ENCODE measurements around the gene INPP5J. TPM values are rescaled to one million over a fixed set of nuclear protein-coding genes. Genes with fewer than 3 reads are reported as not detected.
"Not testable (repeated sequence)": the region's sequence is repeated elsewhere in the genome, so short reads cannot be mapped to it uniquely, and the experiment has no call there.

INPP5J gene
- total and polyA plus RNA-seq, 7 donors, result 1.1 to 15.3 (median 2.2) TPM

GRCh38 chr22:31106731-31107177, 16.0 kb upstream of the INPP5J start:
- Histone ChIP-seq H3K27me3 (no peaks in the 10 kb centered on the region), H3K4me1 (peaks cover 0 to 53% (median 44%) of the 10 kb centered on the region in 4 donors), H3K27ac (peak overlapping the region; percentile 96 to 100 (median 99)), H3K9me3 (no peaks in the 10 kb centered on the region), H3K4me3 (peak overlapping the region; percentile 73 to 98 (median 92)), H3K36me3 (peaks cover 7 to 30% (median 11%) of the 10 kb centered on the region in 4 donors)
- 58 to 60% methylated on average over 14 of the region's 14 CpGs for WGBS, 2 donors
- peak; percentile 82 for DNase-seq
- intact Hi-C loops (cut with DNase I), result loop anchor here (1.0 to 5.0 kb wide), 2 partner anchors 42 to 181 kb away; no protein-coding TSS in a partner anchor
- TF ChIP-seq POLR2A (IDR thresholded peaks at IDR 0.05), result no peak
- TF ChIP-seq EP300 (IDR thresholded peaks at IDR 0.05), result peak in 1 of 4 donors; percentile 44
- peak in 1 of 4 donors; percentile 3 for TF ChIP-seq POLR2AphosphoS5 (IDR thresholded peaks at IDR 0.05)
- TF ChIP-seq, protein P1, sequence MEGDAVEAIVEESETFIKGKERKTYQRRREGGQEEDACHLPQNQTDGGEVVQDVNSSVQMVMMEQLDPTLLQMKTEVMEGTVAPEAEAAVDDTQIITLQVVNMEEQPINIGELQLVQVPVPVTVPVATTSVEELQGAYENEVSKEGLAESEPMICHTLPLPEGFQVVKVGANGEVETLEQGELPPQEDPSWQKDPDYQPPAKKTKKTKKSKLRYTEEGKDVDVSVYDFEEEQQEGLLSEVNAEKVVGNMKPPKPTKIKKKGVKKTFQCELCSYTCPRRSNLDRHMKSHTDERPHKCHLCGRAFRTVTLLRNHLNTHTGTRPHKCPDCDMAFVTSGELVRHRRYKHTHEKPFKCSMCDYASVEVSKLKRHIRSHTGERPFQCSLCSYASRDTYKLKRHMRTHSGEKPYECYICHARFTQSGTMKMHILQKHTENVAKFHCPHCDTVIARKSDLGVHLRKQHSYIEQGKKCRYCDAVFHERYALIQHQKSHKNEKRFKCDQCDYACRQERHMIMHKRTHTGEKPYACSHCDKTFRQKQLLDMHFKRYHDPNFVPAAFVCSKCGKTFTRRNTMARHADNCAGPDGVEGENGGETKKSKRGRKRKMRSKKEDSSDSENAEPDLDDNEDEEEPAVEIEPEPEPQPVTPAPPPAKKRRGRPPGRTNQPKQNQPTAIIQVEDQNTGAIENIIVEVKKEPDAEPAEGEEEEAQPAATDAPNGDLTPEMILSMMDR (IDR thresholded peaks at IDR 0.05), result no peak

DNA sequence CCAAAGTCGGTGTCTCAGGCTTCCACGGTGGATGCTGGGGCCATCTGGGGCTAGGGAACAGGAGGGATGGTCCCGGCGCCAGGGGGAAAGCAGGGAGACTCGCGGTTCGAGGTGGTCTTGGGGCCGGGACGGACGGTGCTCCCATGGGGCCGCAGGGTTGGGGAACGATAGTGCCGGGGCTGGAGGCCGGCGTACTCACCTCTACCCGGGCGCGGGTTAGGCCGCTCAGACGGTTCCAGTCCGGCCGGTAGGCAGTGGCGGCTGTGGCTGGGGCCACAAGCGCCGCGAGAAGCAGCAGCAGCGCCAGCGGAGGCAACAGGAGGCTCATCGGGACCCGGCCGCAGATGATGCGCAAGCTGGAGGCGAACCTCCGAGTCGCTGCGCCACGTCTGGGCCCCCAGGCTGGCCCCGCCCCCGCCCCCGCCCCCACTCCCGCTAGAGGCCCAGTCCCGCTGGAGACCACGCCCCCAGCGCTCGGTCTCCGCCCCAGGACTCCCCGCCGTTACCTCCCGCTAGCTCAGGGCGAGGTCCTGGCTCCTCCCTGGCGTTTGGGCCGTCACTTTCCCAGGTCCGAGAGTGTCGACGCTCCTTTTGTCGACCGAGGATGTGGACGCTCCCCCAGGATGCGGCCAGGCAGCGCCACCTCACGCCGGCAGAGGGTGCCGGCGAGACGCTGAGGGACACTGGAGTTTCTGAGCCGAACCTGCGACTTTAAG, 15.4 kb upstream of the INPP5J start, which contains the start of gene SELENOM:
SELENOM (minus strand) TSS at position 391 of the 716 bp plus-strand sequence; CDS start at position 328, 63 bp downstream.
- Histone ChIP-seq H3K4me1 (peaks cover 0 to 47% (median 39%) of the 10 kb centered on the region in 4 donors), H3K36me3 (peaks cover 7 to 30% (median 11%) of the 10 kb centered on the region in 4 donors), H3K9me3 (no peaks in the 10 kb centered on the region), H3K4me3 (peak within 1 kb of the TSS; percentile 73 to 98 (median 92)), H3K27ac (peak within 1 kb of the TSS; percentile 96 to 100 (median 99)), H3K27me3 (no peaks in the 10 kb centered on the region)
- WGBS, 2 donors, result 5 to 6% methylated on average over 67 of the region's 67 CpGs
- peak; percentile 99 for DNase-seq
- TF ChIP-seq POLR2A (IDR thresholded peaks at IDR 0.05) (peak; percentile 86 to 96), EP300 (IDR thresholded peaks at IDR 0.05) (peak in 1 of 4 donors; percentile 13), POLR2AphosphoS5 (IDR thresholded peaks at IDR 0.05) (peak; percentile 97 to 99 (median 98))
- TF ChIP-seq, protein P1 (IDR thresholded peaks at IDR 0.05), result peak; percentile 90 to 98 (median 94)
- intact Hi-C loops (cut with DNase I), result loop anchor here (1.0 to 5.0 kb wide), 2 partner anchors 41 to 180 kb away; no protein-coding TSS in a partner anchor

DNA sequence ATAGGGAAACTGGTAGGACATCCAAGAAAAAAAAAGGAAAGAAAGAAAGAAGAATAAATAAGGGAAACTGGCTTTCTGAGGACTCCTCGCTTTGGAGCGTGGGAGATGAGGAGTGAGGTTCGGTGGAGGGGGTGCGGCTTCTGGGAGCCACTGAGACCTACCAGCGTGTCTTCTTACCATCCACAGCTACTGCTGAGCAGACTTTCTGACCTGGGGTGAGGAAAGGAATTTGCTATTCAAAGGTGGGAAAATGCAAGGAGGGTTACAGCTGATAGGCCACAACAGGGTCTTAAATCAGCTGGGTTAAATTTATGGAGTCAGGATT, 14.9 kb upstream of the INPP5J start:
- Histone ChIP-seq H3K27ac (peak overlapping the region; percentile 96 to 100 (median 99)), H3K36me3 (peaks cover 7 to 30% (median 11%) of the 10 kb centered on the region in 4 donors), H3K4me3 (peak overlapping the region in 3 of 4 donors; percentile 73 to 94 (median 90)), H3K27me3 (no peaks in the 10 kb centered on the region), H3K9me3 (no peaks in the 10 kb centered on the region), H3K4me1 (peaks cover 0 to 44% (median 34%) of the 10 kb centered on the region in 4 donors)
- 1% methylated on average over 5 of the region's 5 CpGs for WGBS, 2 donors
- DNase-seq, result no peak
- no peak for TF ChIP-seq POLR2AphosphoS5 (IDR thresholded peaks at IDR 0.05)
- no peak for TF ChIP-seq POLR2A (IDR thresholded peaks at IDR 0.05)
- no peak for TF ChIP-seq EP300 (IDR thresholded peaks at IDR 0.05)
- TF ChIP-seq, protein P1 (IDR thresholded peaks at IDR 0.05), result no peak
- intact Hi-C loops (cut with DNase I), result loop anchor here (1.0 to 5.0 kb wide), 3 partner anchors 40 to 179 kb away; no protein-coding TSS in a partner anchor

DNA sequence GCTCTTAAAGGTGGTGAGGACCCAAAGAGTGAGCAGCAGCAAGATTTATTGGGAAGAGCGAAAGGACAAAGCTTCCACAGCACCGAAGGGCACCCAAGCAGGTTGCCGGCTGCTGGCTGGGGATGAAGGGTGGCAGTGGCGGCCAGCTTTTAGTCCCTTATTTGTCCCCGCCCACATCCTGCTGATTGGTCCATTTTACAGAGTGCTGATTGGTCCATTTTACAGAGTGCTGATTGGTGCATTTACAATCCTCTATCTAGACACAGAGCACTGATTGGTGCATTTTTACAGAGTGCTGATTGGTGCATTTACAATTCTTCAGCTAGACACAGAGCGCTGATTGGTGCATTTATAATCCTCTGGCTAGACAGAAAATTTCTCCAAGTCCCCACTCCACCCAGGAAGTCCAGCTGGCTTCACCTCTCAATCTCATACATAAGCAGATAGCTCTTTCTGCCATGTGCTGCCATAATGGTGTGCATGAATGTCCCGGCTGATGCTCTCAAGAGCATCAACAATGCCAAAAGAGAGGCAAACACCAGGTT, 10.1 kb upstream of the INPP5J start:
- H3K9me3 ChIP-seq; intact Hi-C loops (cut with DNase I); H3K4me3 ChIP-seq; H3K27me3 ChIP-seq; H3K4me1 ChIP-seq; DNase-seq; H3K36me3 ChIP-seq; H3K27ac ChIP-seq: not testable (repeated sequence)
- 89 to 95% methylated on average over 7 of the region's 7 CpGs for WGBS, 2 donors

Data from sigmoid colon (tissue), 7 donors.